Left colon (tissue), 2 donors: ENCODE data around the gene TRAF3. TPM values are rescaled to one million over a fixed set of nuclear protein-coding genes. Genes with fewer than 3 reads are reported as not detected.

Source experiments
- ATAC-seq: fragments of 200-7000 bp; cut with Tn5 transposase; one replicate; pipeline ENCODE4 v1.9.1; 2020; ENCODE audit warnings: mild to moderate bottlenecking, moderate library complexity
- DNase-seq, 2 donors: peaks; one replicate each; pipeline ENCODE4 v3.0.0-alpha.2; 2020
- intact Hi-C, 2 donors: fragments of 100-400 bp; cut with DNase I in 1 of 2; cut with micrococcal nuclease in 1 of 2; formaldehyde crosslinking; loops; one replicate each; pipeline versions ENCODE4 v1.11.2 to v1.14.0; 2022; cut with DNase I, micrococcal nuclease
- total RNA-seq, 2 donors: library from RNA; stranded (reverse); fragmentation: NEBNext Ultra II Directional; extraction: Animal tissue kit (Norgen Biotek cat#: 25700); gene quantifications; one replicate each; pipeline ENCODE4 v1.2.1, GENCODE V29; 2021
- donor health status: DM: no; HTN: no; CAD: no.
- donor health status: DM: yes; HTN: yes; CAD: no.

The TRAF3 gene
- total RNA-seq, 2 donors from 2014 or later = 22.6 to 31.6 TPM

DNA sequence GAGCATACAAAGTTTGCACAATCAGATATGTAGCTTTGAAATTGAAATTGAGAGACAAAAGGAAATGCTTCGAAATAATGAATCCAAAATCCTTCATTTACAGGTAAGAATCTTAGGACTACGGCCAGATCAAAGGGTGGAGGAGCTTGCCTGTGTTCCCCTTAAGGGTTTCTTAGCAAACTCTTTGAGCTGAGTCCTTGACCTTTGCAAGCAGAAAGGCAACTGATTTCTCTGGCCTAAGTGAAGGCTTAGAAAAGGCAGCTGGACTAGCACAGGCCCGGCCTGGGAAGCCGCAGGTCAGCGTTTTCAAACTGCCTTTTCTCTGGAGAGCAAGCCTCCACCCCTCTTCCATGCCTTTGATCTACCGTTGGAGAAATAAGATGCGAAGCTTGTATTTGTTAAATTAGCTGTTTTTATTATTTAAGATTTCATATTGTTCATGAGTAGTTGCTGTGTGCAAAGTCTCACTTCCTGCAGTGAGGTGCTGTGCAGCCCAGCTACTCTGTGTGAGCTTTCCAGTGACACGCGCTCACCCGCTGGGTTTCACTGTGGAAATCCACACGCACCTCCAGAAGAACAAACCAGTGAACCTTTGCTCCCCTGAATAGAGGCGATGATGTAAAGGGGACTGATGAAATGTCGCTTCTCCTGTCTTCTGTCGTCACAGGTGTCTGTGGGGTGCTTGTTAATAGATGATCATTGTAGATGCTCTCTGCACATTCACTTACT is 120.2 kb downstream of the TRAF3 start:
- no peak for DNase-seq
- no peak for ATAC-seq
- intact Hi-C loops = no loop called here

DNA sequence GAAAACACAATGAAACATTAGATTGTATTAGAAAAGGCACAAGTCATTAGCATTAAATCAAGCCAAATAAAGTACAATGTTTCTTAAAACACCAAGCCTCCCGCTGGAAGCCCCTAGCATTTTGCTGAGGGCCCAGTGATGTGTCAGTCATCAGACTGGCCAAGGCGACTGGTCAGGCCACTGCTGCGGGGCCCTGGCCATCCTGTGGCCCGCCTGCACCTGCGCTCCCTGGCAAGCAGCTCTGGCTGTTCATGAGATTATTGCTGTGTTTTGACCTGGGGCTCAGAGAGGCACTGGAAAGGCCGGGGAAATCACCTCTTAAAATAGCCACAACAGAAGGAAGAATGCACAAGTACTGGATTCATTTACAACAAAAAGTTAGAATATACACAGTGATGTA is 121.0 kb downstream of the TRAF3 start:
- DNase-seq (no peak), ATAC-seq (no peak)
- intact Hi-C loops = no loop called here

DNA sequence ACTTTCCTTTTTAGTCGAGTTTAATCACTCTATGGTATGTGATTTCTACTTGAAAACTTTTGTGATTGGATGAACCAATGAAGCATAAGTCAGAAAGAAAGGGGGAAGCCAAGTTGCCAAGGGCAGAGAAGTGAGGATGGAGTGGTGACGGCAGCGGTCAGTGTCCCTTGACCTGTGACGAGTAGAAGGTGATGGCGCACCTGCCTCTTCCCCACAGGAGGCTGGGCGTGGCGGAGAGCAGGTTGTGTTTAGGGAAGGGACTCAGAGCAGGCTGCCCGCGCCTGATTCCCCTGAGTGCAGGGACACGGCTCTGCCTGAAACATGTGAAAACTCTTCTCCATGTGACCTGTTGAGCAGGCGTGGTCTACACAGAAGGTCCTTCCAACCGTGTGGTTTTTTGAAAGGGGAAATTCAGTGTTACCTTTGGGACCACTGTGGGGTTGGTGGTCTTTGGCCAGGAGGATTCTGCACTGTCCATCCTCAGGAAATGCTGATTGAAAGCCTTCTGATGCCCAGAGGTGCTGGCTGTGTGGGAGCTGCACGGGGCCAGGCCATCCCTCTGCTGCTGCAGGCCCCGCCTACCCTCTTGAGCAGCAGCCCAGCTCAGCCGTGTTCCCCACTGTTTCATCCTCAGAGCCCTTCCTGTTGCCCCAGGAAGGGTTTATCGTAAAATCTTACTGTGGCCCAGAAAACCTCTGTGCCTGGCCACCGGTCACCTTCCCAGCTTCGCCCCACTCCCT is 121.7 kb downstream of the TRAF3 start:
- intact Hi-C loops = no loop called here
- ATAC-seq (no peak), DNase-seq (no peak)

DNA sequence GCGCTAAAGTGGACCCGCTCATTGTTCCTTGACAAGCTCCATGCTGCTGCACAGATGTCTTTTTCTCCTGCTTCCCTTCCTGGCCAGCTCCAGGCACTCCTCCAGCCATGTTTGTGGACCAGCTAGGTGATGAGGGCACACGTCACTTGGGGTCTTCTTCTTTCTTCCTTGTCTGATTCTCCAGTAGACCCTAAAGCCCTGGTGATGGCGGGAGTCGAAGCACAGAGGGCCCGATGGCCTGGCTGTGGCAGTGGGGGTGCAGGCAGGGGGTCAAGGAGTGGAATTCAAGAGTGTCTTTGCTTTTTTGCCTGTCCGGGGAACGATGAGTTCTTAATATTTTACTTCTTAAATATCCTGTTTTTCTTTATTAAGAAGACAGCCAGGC is 122.3 kb downstream of the TRAF3 start:
- no peak for ATAC-seq
- no peak for DNase-seq
- intact Hi-C loops = no loop called here

DNA sequence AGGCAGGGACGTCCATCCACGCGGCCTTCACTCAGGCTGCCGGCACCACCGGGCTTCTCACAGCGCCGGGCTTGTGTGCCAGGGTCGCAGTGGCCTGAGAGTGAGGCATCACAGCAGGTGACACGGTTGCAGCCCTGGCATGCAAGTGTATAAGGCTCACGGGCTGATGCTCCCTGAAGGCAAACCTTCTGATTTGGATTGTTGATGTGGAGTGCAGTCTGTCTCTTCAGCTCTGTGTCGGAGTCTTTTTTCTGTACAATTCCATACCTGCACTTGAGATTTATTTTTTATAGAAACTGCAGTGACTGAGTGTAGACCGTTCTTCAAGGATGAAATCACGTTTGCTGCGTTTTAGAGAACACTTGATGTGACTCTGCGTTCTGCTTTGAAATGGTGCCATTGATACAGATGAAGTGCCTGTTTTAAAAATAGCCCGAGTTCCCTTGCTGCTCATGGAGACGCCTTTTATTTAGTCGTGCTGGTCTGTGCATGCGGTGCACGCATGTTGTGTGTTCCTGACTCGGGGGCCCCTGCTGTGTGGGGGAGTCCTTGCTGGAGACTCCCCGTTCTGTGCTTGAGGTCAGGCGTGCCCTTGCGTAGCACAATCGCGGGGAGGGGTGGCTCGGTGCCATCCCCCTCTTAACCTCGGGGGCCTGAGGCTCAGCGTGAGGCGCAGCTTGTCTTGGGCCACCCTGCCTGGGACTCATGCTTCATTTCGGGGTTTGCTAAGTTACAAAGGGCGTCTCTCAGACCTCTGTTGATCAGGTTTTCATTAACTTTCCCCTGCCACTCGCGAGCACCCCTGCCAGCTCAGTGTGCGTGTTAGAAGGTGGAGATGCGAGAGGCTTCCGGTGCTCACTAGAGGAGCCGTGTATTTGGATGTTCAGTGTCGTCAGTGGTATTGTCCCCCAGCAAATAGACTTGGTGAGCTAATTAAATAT is 123.7 kb downstream of the TRAF3 start:
- no peak for ATAC-seq
- no peak for DNase-seq
- intact Hi-C loops = no loop called here

DNA sequence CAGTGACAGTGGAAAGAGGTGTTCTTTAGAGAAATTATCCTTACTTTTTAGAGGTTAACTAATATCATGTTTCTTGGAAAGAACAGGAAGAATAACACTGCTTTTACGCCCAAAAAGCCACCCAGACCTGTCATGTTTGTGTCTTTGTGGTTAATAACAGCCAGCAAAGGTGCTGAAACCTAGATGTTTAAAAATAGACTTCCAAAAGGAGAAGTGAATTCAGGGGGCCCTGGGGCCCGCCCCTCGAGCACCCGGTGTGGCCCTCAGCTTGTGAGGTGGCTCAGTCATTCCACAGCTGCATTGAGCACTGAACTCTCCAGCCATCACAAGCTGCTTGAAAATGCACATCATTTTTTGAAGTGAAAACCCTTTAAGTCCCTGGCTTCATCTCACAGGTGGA is 124.4 kb downstream of the TRAF3 start:
- intact Hi-C loops = no loop called here
- DNase-seq = no peak
- ATAC-seq = no peak

DNA sequence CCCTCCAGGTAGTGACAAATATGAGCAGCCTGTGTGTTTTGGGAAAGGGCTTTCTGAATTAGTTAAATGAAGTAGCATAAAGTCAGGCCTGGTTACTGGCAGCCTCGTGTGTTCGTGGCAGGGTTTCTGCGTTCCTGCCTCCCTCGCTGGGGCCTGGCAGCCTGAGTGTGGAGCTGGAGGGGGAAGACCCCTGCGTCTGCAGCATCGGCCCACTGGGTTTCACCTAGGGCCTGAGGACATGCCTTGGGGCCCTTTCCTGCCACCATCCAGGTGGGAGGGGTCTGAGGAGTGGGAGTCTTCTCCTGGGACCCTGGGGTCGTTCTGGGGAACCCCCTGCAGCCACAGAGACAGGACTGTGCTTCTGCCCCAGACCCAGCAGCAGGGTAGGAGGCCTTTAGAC is 124.8 kb downstream of the TRAF3 start:
- DNase-seq (no peak), ATAC-seq (no peak)
- intact Hi-C loops = no loop called here

DNA sequence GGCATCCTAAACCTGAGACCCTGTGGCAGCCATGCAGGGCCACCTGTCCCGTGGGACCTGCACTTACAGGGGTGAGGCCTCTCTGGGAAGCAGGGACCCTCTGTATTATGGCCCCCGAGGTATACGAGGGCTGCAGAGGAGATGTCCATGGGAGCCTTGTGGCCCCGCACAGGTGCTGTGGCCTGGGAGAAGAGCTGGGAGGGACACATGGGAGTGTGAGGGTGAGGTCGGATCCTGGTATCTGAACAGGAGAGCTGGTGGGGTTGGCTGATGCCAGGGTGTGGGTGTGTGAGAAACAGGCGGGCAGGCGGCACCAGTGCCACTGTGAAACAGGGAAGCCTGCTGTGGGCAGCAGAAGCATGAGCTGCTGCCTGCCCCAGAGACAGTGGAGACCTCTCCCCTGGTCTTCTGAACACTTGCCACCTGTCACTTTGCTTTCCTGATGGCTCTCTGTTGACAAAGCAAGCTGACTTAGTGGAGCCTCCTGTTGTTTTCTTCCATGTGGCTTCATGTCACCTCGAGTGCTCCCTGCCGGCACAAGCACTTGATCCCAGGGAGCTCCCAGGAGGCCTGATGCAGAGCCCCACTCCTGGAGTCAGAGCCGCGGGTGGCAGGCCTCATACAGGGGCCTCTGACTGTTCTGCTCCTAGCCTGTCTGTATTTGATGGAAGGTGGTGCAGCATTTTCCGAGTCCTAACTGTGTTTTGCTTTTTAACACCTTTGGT is 125.4 kb downstream of the TRAF3 start:
- ATAC-seq = no peak
- intact Hi-C loops = no loop called here
- DNase-seq = no peak

DNA sequence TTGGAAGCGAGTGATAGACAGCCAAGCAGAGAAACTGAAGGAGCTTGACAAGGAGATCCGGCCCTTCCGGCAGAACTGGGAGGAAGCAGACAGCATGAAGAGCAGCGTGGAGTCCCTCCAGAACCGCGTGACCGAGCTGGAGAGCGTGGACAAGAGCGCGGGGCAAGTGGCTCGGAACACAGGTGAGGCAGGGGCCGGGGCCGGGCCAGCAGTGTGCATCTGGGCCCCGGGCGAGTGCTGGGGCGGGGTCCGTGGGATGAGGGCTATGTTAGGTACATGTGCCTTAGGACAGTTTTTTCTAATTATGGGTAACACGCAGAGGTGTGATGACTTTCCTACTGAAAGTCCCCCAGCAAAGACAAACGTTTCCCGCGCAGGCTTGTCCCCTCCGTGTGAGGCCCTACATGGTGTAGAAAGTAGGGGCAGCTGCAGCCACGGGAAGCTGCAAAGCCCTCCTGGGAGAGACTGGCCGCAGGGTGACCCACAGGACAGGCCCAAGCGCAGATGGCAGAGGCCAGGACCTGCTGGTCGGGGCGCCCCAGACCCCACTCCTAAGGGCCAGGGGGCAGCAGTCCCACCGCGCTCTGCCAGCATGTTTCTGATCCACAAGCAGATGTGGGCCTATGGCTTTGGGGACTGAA is 126.1 kb downstream of the TRAF3 start:
- intact Hi-C loops = no loop called here
- DNase-seq (no peak), ATAC-seq (no peak)

DNA sequence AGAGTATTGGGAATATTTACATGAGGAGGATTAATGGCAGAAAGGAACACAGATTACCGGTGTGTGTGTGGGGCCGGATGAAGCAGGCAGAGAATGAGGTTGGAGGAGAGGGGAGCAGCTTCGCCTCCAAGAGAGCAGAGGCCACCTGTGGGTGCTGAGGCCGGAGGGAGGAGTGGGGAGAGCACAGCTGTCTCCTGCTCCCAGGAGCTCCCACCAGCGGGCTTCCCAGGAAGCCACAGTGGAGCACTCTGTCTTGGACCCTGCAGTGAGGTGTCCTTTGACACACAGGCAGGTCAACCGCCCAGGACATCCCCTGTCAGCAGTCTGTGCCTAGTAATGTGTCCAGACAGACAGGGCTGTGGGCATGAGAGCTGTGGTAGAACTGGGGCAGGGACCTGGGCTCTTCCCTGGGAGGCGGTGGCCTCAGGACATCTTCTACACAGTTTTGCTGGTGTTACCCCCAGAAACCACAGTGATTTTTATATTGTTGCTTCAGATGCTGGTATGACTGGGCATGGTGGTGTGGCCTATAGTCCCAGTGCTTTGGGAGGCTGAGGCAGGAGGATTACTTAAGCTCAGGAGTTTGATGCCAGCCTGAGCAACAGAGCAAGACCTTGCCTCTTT is 126.8 kb downstream of the TRAF3 start:
- intact Hi-C loops = no loop called here
- ATAC-seq = no peak
- no peak for DNase-seq

DNA sequence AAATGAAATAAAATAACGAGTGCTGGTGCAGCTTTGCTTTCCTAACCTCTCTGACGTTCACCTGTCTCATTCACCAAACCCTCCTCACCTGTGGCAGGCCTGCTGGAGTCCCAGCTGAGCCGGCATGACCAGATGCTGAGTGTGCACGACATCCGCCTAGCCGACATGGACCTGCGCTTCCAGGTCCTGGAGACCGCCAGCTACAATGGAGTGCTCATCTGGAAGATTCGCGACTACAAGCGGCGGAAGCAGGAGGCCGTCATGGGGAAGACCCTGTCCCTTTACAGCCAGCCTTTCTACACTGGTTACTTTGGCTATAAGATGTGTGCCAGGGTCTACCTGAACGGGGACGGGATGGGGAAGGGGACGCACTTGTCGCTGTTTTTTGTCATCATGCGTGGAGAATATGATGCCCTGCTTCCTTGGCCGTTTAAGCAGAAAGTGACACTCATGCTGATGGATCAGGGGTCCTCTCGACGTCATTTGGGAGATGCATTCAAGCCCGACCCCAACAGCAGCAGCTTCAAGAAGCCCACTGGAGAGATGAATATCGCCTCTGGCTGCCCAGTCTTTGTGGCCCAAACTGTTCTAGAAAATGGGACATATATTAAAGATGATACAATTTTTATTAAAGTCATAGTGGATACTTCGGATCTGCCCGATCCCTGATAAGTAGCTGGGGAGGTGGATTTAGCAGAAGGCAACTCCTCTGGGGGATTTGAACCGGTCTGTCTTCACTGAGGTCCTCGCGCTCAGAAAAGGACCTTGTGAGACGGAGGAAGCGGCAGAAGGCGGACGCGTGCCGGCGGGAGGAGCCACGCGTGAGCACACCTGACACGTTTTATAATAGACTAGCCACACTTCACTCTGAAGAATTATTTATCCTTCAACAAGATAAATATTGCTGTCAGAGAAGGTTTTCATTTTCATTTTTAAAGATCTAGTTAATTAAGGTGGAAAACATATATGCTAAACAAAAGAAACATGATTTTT is 128.2 kb downstream of the TRAF3 start:
- ATAC-seq = no peak
- DNase-seq = no peak
- intact Hi-C loops = no loop called here

DNA sequence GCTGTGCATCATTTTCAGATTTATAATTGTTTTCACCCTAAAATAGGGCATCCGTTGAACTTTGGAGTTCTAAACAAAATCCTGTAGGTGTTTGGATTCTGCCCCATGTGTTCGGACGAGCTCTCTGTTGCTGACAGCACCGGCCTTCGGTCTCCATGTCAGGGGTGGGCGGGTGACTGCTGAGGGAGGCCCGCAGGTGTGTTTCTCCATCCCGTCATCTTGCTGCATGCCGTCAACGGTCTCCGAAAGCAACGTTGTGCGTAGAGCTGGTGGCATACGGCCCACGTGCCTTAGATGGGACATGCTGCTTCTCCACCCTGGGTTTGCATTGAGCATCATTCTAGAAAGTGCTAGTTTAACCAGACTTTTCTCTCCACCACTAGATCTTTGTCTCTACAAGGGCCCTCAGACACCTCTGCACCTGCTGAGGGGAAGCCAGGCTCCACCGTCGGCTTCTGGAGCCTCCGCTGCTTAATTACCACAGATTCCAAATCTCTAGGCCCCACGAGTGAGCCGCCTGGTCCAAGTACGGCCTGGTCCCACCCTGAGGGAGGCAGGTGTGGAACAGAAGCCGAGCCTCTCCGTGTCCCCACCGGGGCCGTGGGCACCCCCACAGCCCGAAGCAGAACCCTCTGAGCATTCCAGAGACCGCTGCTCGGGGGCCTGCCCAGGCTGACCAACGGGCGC is 129.5 kb downstream of the TRAF3 start:
- intact Hi-C loops = no loop called here
- peak in 1 of 2 donors; percentile 18 for DNase-seq
- ATAC-seq = no peak

DNA sequence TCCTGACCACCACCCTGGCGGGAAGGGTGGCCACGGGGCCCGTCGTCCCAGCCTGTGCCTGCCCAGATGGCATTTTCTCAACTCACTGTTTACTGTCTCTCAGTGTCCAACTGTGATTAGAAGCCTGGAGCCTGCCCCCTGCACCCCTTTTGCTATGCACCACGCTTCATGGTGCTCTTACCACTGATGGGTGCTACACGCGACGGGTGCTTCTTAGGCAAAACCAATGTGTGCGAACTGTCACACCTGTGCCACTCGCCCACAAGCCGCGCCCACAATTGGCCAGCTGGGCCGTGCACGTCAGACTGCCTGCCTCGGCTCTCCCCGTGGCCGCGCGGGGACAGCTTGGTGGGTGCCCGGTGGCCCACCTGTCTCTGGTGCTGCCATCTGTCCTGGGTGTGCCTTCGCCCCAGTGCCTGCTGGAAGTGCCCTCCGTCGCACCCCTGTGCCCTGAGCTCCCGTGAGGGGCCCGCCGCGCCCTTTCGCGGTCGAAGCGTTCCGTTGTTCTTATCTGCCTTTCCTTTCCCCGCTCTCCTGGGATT is 130.1 kb downstream of the TRAF3 start:
- DNase-seq (no peak), ATAC-seq (peak; percentile 8)
- intact Hi-C loops = no loop called here

DNA sequence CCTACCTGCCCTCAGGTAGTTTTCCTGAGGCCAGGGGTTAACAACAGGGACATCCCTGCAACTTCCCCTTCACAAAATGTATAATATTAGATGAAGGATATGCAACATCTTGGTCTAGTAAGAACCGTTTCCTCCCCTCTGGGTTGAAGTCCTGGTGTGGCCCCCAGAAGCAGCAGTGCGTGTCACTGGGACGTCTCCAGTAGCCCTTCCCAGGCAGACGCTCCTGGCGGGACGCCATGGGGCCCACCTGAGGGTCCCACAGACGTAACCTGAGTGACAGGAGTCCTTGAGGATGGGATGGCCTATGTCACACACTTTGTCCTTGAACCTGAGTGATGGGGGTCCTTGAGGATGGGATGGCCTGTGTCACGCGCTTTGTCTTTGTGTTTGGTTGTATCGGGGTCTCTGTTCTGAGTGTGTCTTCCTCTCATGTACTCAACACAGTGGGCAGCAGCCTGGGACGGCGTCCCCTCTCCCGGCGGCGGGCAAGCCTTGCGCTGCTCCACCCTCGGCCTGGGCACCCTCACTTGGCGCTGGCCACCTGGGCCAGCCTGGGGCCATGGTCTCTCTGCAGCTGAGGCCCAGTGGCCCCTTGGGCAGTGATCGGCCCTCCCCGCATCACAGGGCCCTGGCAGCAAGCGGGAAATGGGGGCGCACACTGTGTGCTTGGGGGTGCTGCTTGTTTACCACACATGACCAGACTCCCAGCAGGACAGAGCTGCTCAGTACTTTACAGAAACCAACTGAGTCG is 130.9 kb downstream of the TRAF3 start:
- intact Hi-C loops = no loop called here
- ATAC-seq = no peak
- no peak for DNase-seq

DNA sequence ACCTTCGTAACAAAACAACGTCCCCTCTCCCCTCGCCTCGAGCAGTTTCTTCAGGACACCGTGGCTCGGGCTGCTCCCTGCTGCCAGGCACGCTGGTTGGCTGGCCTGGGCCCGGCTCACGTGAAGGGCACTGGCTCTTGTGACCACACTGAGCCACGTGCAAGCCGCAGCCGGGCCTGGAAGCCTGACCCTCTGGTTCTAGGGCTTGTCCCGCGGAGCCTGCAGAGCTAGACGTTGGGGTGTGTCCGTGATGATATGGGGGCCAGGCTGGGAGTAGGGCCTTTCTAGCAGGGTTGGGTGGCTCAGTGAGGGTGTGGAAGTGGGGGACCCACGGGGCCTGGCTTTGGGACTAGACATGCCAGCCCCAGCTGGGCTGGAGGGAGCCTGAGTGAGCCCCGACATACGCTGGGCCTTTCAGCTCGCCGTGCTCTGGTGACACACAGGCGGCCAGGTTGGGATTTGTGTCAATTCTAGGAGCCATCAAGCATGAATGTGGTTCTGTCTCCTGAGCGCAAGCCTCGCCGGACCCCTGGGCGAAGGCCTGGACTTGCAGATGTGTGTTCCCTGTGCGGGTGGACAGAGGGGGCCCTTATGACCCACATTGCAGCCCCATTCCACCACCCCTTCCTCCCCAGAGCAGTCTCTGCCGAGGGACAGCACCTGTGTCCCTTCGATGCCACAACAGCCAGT is 131.7 kb downstream of the TRAF3 start:
- intact Hi-C loops = no loop called here
- DNase-seq (no peak), ATAC-seq (no peak)
